Measurements from ENCODE around the gene GPN2. TPM values are rescaled to one million over a fixed set of nuclear protein-coding genes. Genes with fewer than 3 reads are reported as not detected.

The GPN2 gene
- total RNA-seq, 1 donor from 2014 or later, result 26.4 TPM

DNA sequence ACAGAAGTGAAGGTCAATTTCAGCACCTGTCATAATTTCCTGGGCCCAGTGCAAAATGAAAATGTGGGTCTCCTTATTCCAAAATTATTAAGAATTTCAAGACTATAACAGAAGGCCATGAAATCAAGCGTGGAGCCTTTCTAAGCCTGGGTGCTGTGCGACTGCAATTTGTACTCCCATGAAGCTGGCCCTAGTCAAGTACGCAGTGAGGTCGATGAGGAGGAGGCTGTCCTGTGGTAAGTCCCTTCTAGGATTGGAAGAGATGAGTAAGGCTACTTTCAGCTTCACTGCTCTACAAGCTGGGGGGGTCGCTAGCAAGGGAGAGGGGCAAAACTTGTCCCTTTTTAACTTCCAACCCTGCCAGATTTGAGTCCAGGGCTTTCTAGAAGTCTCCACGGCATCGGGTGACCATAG, 31.1 kb upstream of the GPN2 start:
- Mint-ChIP-seq H3K36me3 (ENCODE audit: unreplicated experiment) (peaks cover 6% of the 10 kb centered on the region), H3K4me3 (ENCODE audit: unreplicated experiment) (peak overlapping the region; percentile 96), H3K4me1 (ENCODE audit: unreplicated experiment) (peaks cover 25% of the 10 kb centered on the region), H3K9me3 (ENCODE audit: unreplicated experiment) (no peaks in the 10 kb centered on the region), H3K27ac (ENCODE audit: unreplicated experiment) (peak overlapping the region; percentile 92), H3K27me3 (ENCODE audit: unreplicated experiment) (no peaks in the 10 kb centered on the region)
- no peak for DNase-seq (ENCODE audit: extremely low spot score, unreplicated experiment)
- TF ChIP-seq, protein P1, sequence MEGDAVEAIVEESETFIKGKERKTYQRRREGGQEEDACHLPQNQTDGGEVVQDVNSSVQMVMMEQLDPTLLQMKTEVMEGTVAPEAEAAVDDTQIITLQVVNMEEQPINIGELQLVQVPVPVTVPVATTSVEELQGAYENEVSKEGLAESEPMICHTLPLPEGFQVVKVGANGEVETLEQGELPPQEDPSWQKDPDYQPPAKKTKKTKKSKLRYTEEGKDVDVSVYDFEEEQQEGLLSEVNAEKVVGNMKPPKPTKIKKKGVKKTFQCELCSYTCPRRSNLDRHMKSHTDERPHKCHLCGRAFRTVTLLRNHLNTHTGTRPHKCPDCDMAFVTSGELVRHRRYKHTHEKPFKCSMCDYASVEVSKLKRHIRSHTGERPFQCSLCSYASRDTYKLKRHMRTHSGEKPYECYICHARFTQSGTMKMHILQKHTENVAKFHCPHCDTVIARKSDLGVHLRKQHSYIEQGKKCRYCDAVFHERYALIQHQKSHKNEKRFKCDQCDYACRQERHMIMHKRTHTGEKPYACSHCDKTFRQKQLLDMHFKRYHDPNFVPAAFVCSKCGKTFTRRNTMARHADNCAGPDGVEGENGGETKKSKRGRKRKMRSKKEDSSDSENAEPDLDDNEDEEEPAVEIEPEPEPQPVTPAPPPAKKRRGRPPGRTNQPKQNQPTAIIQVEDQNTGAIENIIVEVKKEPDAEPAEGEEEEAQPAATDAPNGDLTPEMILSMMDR (IDR thresholded peaks at IDR 0.05), result no peak

DNA sequence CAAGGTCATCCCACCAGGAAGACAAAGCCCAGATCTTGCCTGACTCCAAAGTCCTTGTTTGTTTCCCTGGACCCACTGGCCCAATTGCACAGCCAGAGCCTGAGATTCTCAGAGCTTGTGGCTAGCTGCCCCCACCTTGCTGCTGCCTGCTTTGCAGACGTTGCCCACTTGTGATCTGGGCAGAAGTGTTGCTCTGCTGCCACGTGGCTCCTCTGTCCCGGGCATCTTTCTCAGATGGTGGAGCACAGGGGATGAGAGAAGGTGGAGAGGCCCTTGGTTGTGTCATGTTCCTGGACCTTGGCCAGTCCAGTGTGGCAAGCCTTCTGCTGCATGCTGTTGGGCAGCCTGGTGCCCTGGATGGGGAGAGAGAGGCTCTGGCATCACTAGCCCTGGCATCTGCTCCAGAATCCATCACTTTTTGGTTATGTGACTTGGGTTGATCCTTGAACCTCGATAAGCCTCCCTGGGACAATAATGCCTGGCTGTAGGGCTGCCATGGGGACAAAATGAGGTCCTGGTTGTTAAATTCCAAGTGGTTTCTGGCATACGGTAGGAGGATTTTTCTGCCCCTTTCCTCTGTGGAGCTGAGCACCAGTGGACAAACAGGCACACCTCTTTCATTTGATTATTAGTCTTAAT, 25.2 kb upstream of the GPN2 start:
- Mint-ChIP-seq H3K9me3 (ENCODE audit: unreplicated experiment) (no peaks in the 10 kb centered on the region), H3K4me1 (ENCODE audit: unreplicated experiment) (peaks cover under 1% of the 10 kb centered on the region), H3K27me3 (ENCODE audit: unreplicated experiment) (peaks cover 3% of the 10 kb centered on the region), H3K27ac (ENCODE audit: unreplicated experiment) (no peak overlapping the region), H3K4me3 (ENCODE audit: unreplicated experiment) (no peak overlapping the region), H3K36me3 (ENCODE audit: unreplicated experiment) (no peaks in the 10 kb centered on the region)
- no peak for DNase-seq (ENCODE audit: extremely low spot score, unreplicated experiment)
- TF ChIP-seq, protein P1 (IDR thresholded peaks at IDR 0.05), result no peak

DNA sequence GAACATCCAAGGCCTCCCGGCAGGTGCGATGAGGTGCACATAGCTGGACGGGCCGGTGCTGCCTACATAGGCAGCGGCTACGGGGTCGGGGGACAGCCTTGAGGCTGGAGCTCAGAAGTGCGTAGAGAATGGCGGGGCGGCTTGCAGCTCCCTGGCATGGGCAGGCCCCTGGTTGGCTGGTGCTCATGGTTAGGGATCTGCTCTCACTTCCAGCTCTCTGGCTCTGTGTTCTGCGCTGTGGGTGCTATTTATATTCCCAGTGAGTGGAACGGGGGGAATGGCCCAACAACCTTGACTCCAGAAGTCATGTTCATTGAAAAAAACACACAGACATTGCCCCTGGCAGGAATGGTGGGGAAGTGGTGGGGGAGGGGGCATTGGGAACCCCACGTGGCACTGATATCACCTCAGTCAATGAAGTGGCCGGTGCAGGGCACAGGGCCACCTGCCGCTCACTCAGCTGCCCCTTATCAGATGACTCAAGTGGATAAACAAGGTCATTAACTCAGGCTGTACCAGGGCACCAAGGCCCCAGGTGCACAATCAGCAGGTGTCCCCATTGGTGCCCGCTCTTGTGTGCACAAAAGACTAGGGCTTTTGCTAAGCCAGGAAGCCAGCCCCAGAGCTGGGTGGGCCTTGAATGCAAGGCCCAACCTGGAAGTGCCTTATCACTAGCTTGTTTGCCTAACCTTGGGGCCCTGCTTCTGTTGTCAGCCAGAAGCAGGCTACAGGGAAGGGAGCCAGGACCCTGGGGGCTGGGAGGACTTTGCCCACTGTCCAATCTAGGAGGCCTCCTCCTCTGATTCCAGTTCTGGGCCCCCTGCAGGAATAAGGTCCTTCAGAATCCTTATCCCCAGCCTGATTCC, 23.9 kb upstream of the GPN2 start, which contains the start of gene NR0B2:
NR0B2 (minus strand) TSS at position 222 of the 866 bp plus-strand sequence; CDS start at position 187, 35 bp downstream.
- no peak within 1 kb of the TSS for H3K27ac Mint-ChIP-seq (ENCODE audit: unreplicated experiment)
- H3K9me3 Mint-ChIP-seq (ENCODE audit: unreplicated experiment), result no peaks in the 10 kb centered on the region
- TF ChIP-seq, protein P1 (IDR thresholded peaks at IDR 0.05), result no peak
- no peak within 1 kb of the TSS for H3K4me3 Mint-ChIP-seq (ENCODE audit: unreplicated experiment)
- no peaks in the 10 kb centered on the region for H3K36me3 Mint-ChIP-seq (ENCODE audit: unreplicated experiment)
- peaks cover 3% of the 10 kb centered on the region for H3K27me3 Mint-ChIP-seq (ENCODE audit: unreplicated experiment)
- no peak for DNase-seq (ENCODE audit: extremely low spot score, unreplicated experiment)
- H3K4me1 Mint-ChIP-seq (ENCODE audit: unreplicated experiment), result no peaks in the 10 kb centered on the region

DNA sequence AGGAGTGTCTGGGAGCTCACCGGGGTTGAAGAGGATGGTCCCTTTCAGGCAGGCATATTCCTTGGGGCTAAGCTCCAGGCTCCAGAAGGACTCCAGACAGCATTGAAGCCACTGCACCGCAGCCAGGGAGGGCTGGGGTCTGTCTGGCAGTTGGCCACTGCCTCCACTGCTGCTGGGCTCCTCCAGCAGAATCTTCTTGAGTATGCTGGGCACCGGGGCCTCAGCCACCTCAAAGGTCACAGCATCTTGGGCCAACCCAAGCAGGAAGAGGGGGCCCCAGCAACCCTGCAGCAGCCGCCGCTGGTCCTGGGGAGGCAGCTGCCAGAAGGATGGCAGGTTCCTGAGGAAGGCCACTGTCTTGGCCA, 23.3 kb upstream of the GPN2 start:
- DNase-seq (ENCODE audit: extremely low spot score, unreplicated experiment), result no peak
- Mint-ChIP-seq H3K36me3 (ENCODE audit: unreplicated experiment) (no peaks in the 10 kb centered on the region), H3K27ac (ENCODE audit: unreplicated experiment) (no peak overlapping the region), H3K4me1 (ENCODE audit: unreplicated experiment) (no peaks in the 10 kb centered on the region), H3K4me3 (ENCODE audit: unreplicated experiment) (no peak overlapping the region), H3K9me3 (ENCODE audit: unreplicated experiment) (no peaks in the 10 kb centered on the region), H3K27me3 (ENCODE audit: unreplicated experiment) (peaks cover 3% of the 10 kb centered on the region)
- TF ChIP-seq, protein P1 (IDR thresholded peaks at IDR 0.05), result no peak

DNA sequence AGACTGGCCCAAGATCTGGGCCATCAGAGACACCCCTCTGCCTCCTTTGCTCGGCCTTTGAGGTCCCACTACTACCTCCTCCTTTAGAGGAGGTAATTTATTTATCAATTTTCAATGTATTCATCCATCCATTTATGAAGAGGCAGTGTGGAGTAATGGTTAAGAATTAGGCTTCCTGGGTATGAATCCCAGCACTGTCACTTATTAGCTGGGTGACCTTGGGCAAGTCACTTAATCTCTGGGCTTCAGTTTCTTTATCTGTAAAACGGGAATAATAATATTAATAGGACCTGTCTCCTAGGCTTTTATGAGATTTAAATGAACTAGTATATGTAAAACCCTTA, 22.0 kb upstream of the GPN2 start:
- Mint-ChIP-seq H3K4me3 (ENCODE audit: unreplicated experiment) (no peak overlapping the region), H3K27ac (ENCODE audit: unreplicated experiment) (no peak overlapping the region), H3K4me1 (ENCODE audit: unreplicated experiment) (no peaks in the 10 kb centered on the region), H3K36me3 (ENCODE audit: unreplicated experiment) (no peaks in the 10 kb centered on the region), H3K9me3 (ENCODE audit: unreplicated experiment) (no peaks in the 10 kb centered on the region), H3K27me3 (ENCODE audit: unreplicated experiment) (peaks cover 3% of the 10 kb centered on the region)
- TF ChIP-seq, protein P1 (IDR thresholded peaks at IDR 0.05), result no peak
- DNase-seq (ENCODE audit: extremely low spot score, unreplicated experiment), result no peak

All from osteocyte (in vitro differentiated cells).